ENCODE data around the gene FRMD3. TPM values are rescaled to one million over a fixed set of nuclear protein-coding genes. Genes with fewer than 3 reads are reported as not detected.

The FRMD3 gene
- total RNA-seq, 2 experiments from 2014 or later: 0.27 to 1.1 TPM

DNA sequence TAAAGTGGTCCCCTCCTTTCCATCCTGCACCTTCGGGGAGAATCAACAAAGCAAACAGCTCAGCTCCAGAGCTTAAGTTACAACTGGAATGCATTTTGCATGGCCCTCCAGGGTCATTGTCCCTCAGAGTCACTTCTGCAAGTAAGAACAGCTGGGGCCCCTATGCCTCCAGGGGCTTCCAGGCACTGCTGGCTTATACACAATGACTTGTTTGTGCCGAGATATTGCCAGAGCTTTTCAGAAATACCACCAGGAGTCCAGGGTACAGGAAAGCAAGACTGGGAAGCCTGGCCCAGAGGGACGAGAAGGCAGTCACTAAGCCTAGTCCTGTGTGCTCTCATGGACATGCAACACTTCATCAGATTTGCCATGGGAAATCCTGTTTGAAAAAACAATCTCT, 11.3 kb downstream of the FRMD3 start:
- Mint-ChIP-seq H3K4me3 (no peak overlapping the region), H3K27ac (no peak overlapping the region), H3K36me3 (ENCODE audit: low read depth) (peaks cover 3% of the 10 kb centered on the region), H3K9me3 (no peaks in the 10 kb centered on the region), H3K4me1 (ENCODE audit: low read depth) (no peaks in the 10 kb centered on the region), H3K27me3 (no peaks in the 10 kb centered on the region)
- TF ChIP-seq, protein P1, sequence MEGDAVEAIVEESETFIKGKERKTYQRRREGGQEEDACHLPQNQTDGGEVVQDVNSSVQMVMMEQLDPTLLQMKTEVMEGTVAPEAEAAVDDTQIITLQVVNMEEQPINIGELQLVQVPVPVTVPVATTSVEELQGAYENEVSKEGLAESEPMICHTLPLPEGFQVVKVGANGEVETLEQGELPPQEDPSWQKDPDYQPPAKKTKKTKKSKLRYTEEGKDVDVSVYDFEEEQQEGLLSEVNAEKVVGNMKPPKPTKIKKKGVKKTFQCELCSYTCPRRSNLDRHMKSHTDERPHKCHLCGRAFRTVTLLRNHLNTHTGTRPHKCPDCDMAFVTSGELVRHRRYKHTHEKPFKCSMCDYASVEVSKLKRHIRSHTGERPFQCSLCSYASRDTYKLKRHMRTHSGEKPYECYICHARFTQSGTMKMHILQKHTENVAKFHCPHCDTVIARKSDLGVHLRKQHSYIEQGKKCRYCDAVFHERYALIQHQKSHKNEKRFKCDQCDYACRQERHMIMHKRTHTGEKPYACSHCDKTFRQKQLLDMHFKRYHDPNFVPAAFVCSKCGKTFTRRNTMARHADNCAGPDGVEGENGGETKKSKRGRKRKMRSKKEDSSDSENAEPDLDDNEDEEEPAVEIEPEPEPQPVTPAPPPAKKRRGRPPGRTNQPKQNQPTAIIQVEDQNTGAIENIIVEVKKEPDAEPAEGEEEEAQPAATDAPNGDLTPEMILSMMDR (IDR thresholded peaks at IDR 0.05): no peak
- ChIA-PET CTCF (no interaction called here), POLR2A (interaction anchor here (0.9 kb wide), 1 partner anchor 77 kb away, joined by 3 read pairs; no protein-coding TSS in a partner anchor)
- no peak for ATAC-seq
- intact Hi-C loops (cut with micrococcal nuclease): no loop called here
- no peak for DNase-seq

DNA sequence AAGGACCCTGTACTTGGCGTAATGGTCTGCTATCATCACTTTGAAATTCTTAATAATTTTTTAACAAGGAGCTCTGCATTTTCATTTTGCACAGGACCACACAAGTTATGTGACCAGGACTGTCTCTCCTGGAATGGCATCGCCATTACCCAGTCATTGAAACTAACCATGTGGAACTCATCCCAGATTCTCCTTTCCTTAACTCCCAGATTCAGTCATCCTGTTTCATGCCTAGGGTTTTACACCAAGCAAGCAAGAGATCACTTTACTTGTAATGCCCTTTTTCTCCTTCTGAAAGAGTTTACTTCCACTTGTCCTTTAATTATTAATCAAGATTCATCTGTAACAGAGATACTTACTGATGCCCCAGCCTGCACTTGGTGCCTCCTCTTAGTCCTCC, 12.0 kb downstream of the FRMD3 start:
- no peak overlapping the region for H3K4me3 Mint-ChIP-seq
- ChIA-PET POLR2A (interaction anchor here (0.9 kb wide), 1 partner anchor 77 kb away, joined by 3 read pairs; no protein-coding TSS in a partner anchor), CTCF (no interaction called here)
- DNase-seq: no peak
- peaks cover 3% of the 10 kb centered on the region for H3K36me3 Mint-ChIP-seq (ENCODE audit: low read depth)
- no peak overlapping the region for H3K27ac Mint-ChIP-seq
- no peaks in the 10 kb centered on the region for H3K27me3 Mint-ChIP-seq
- no peaks in the 10 kb centered on the region for H3K9me3 Mint-ChIP-seq
- no peaks in the 10 kb centered on the region for H3K4me1 Mint-ChIP-seq (ENCODE audit: low read depth)
- TF ChIP-seq, protein P1 (IDR thresholded peaks at IDR 0.05): no peak
- intact Hi-C loops (cut with micrococcal nuclease): no loop called here
- ATAC-seq: no peak

- intact Hi-C loops (cut with micrococcal nuclease): no loop called here
- TF ChIP-seq, protein P1 (IDR thresholded peaks at IDR 0.05): no peak
- Mint-ChIP-seq H3K9me3 (peaks cover 3% of the 10 kb centered on the region), H3K4me1 (ENCODE audit: low read depth) (no peaks in the 10 kb centered on the region), H3K27ac (no peak overlapping the region), H3K36me3 (ENCODE audit: low read depth) (no peaks in the 10 kb centered on the region), H3K27me3 (no peaks in the 10 kb centered on the region), H3K4me3 (no peak overlapping the region)
- no peak for DNase-seq
- CTCF ChIA-PET: no interaction called here
- no peak for ATAC-seq
- POLR2A ChIA-PET: no interaction called here
These were observed 14.5 kb downstream of the FRMD3 start for GRCh38 chr9:83523684-83524083.

DNA sequence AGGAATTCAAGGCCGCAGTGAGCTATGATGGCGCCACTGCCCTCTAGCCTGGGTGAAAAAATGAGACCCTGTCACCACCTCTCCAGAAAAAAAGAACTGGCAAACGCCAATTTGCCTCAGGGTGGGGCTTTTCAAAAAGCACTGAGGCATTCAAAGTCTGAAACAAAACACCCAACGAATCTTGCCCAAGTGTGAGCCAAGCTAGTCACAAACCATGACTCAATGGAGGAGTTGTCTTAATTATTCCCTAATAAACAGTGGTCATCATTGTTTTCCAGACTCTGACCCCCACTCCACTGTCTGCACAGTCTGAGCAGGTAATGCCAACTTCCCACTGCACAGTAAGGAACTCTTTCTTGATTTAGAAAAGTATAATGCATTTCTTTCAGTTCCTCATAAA, 16.8 kb downstream of the FRMD3 start:
- ChIA-PET CTCF (interaction anchor here (1.8 kb wide), 1 partner anchor 75 kb away, joined by 4 read pairs; no protein-coding TSS in a partner anchor), POLR2A (no interaction called here)
- H3K4me3 Mint-ChIP-seq: no peak overlapping the region
- intact Hi-C loops (cut with micrococcal nuclease): no loop called here
- no peaks in the 10 kb centered on the region for H3K4me1 Mint-ChIP-seq (ENCODE audit: low read depth)
- H3K9me3 Mint-ChIP-seq: peaks cover 3% of the 10 kb centered on the region
- TF ChIP-seq, protein P1 (IDR thresholded peaks at IDR 0.05): no peak
- no peaks in the 10 kb centered on the region for H3K36me3 Mint-ChIP-seq (ENCODE audit: low read depth)
- DNase-seq: no peak
- no peaks in the 10 kb centered on the region for H3K27me3 Mint-ChIP-seq
- ATAC-seq: no peak
- no peak overlapping the region for H3K27ac Mint-ChIP-seq

GRCh38 chr9:83521011-83521410, 17.2 kb downstream of the FRMD3 start:
- ChIA-PET POLR2A (no interaction called here), CTCF (interaction anchor here (0.7 to 1.8 kb wide), 2 partner anchors 22 to 76 kb away, joined by 3 to 4 read pairs; no protein-coding TSS in a partner anchor)
- DNase-seq: no peak
- Mint-ChIP-seq H3K4me1 (ENCODE audit: low read depth) (no peaks in the 10 kb centered on the region), H3K36me3 (ENCODE audit: low read depth) (no peaks in the 10 kb centered on the region), H3K9me3 (peaks cover 3% of the 10 kb centered on the region), H3K4me3 (no peak overlapping the region), H3K27ac (no peak overlapping the region), H3K27me3 (peaks cover under 1% of the 10 kb centered on the region)
- ATAC-seq: no peak
- intact Hi-C loops (cut with micrococcal nuclease): no loop called here
- TF ChIP-seq, protein P1 (IDR thresholded peaks at IDR 0.05): no peak
